GM19463 (cell line): ENCODE data around the gene APLN.
A peak's percentile ranks its signal among the peaks of the same experiment; 100 is the strongest.

Experiments used
- ATAC-seq: cut with Tn5 transposase; IDR thresholded peaks from one replicate; pipeline ENCODE4 v1.9.1; 2021; ENCODE audit warnings: mild to moderate bottlenecking, moderate library complexity; ENCODE audit not compliant: unreplicated experiment

The APLN gene

GRCh38 chrX:129663171-129663570 lies 8.4 kb upstream of the APLN start:
- ATAC-seq: no peak

- ATAC-seq: no peak
Measured at GRCh38 chrX:129661369-129661768, 6.6 kb upstream of the APLN start.

- no peak for ATAC-seq
Measured at GRCh38 chrX:129659861-129660260, 5.1 kb upstream of the APLN start.

GRCh38 chrX:129659141-129659540 lies 4.4 kb upstream of the APLN start:
- no peak for ATAC-seq

GRCh38 chrX:129658429-129658828 lies 3.7 kb upstream of the APLN start:
- ATAC-seq: no peak

GRCh38 chrX:129655547-129656249 lies 942 bp upstream of the APLN start:
- ATAC-seq: no peak

GRCh38 chrX:129653971-129654651 lies 645 bp downstream of the APLN start:
- ATAC-seq: peak; percentile 55

GRCh38 chrX:129653181-129653970 lies 1.4 kb downstream of the APLN start:
- no peak for ATAC-seq

GRCh38 chrX:129652565-129653169 lies 2.1 kb downstream of the APLN start:
- no peak for ATAC-seq

GRCh38 chrX:129651756-129652564 lies 2.8 kb downstream of the APLN start:
- no peak for ATAC-seq

- no peak for ATAC-seq
Measured at GRCh38 chrX:129650821-129651510, 3.8 kb downstream of the APLN start.

GRCh38 chrX:129650183-129650689 lies 4.5 kb downstream of the APLN start:
- ATAC-seq: no peak

- ATAC-seq: no peak
Measured at GRCh38 chrX:129649268-129650182, 5.2 kb downstream of the APLN start.

- ATAC-seq: no peak
Measured at GRCh38 chrX:129648514-129649267, 6.1 kb downstream of the APLN start.

GRCh38 chrX:129647418-129648410 lies 7.0 kb downstream of the APLN start:
- no peak for ATAC-seq

- ATAC-seq: no peak
Measured at GRCh38 chrX:129646566-129647417, 8.0 kb downstream of the APLN start.
